HG02763 (cell line): ENCODE results near the gene CCDC92B.
A peak's percentile ranks its signal among the peaks of the same experiment; 100 is the strongest.
"Not testable (repeated sequence)": the region's sequence is repeated elsewhere in the genome, so short reads cannot be mapped to it uniquely, and the experiment has no call there.

Experiments
- ATAC-seq: cut with Tn5 transposase; IDR thresholded peaks from one replicate; pipeline ENCODE4 v1.9.1; 2021; ENCODE audit warnings: mild to moderate bottlenecking, moderate library complexity; ENCODE audit not compliant: unreplicated experiment

The CCDC92B gene

DNA sequence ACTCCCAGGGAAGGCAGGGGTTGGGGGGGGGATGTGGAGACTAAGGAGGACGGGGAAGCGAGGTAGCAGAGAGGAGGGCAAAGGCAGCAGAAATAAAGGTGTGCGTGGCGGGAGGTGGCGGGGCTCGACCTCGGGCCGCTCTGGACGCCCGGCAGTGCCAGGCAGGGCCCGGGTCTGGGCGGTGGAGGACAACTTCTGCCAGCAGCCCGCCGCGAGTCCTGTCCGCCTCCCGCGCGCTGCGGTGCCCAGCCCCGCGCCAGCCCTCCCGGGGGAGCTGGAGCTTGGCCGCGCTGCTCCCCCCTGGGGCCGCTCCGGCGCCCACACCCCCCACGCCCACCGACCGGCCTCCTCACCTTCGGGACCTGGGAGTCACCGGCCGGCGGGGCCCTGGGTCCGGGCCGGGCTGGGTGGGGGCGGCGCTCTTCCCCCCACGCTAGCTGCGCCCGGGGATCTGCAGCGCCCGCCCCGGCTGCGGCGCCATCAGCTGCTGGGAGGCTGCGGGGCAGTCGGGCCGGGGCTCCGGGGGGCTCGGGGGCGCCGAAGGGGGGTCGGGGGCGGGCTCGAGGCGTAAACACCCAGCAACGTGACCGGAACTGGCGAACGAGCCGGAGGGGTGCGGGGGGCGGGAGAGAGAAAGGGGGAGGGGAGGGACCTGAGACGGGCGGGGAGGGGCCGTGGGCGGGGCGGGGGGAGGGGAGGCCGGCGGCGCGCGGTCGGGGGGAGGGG is at the start of gene CCDC92B:
Gene CCDC92B, minus strand, starts transcription at position 595 of the 726 bp plus-strand sequence. CDS start 14,507 bp downstream, outside the sequence.
- ATAC-seq: no peak

DNA sequence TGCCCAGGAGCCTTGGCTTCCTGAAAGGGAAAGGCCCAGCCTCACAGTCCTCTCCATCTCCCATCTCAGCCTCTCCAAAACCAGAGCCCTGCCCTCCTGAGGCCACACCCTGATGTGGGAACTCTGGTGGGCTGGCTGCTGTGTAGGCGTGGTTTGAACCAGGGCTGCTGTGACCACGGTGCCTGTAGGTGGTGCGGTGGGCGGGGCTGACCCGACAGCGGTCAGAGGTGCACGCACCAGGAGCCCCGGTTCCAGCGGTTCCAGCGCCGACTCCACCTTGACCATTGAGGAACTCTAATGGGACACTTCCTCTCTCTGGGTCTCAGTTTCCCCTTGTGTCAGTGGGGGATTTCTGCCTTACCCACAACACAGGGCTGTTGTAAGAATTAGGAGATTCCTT is 49.2 kb upstream of the CCDC92B start:
- ATAC-seq: no peak

DNA sequence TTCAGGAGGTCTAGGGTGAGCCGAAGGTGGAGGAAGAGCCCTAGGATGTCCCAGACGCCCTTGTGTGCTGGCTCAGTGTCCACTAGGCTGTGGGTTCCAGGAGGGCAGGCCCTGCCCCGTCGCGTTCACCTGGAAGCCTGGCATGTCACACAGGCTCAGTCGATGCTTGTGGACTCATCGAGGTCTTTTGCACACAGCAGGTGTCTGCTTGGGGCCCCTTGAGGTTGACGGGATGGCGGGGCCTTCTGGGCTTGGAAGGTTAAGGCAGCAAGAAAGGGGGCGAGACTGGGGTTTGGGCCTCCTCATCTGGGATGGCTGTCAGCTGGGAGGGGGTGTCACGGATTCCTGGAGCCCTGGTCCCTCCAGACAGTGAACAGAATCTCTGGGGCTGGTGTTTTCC is 48.7 kb upstream of the CCDC92B start:
- ATAC-seq: no peak

DNA sequence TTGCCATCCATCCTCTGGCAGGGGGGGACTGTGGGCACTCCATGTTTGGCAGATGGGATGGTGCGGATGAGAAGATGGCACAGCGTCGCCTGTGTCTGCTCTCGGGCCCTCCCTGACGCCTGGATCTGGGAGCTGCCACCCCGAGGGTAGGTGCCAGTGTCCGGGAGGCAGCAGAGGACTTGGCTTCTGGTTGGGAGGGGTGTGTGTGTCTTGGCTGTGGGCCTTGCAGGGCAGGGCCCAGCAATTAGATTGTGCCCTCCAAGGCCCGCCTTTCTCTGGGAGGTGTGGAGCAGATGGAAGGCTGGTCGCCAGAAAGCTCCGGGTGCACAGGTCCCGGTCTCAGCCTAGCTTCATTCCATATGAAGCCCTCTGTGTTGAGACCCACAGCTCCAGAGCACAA is 48.2 kb upstream of the CCDC92B start:
- ATAC-seq: no peak

DNA sequence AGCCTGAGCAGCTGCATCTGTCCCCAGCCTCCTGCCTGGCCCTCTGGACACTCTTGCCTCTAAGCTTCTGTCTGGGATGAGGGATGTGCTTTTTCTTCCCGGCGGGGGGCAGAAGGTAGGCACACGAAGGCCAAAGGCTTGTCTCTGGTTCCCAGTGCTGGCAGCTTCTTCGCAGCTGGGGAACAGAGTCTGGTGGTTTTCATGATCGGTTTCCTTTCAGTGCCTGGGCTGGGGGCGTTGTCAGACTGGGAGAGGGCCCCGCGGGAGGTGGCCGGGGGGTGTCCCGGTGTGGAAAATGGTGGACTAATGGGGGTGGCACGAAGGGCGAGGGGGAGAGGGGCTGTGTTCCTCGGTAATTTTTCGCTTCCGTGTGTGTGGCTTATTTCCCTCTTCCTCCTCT is 47.8 kb upstream of the CCDC92B start:
- no peak for ATAC-seq

DNA sequence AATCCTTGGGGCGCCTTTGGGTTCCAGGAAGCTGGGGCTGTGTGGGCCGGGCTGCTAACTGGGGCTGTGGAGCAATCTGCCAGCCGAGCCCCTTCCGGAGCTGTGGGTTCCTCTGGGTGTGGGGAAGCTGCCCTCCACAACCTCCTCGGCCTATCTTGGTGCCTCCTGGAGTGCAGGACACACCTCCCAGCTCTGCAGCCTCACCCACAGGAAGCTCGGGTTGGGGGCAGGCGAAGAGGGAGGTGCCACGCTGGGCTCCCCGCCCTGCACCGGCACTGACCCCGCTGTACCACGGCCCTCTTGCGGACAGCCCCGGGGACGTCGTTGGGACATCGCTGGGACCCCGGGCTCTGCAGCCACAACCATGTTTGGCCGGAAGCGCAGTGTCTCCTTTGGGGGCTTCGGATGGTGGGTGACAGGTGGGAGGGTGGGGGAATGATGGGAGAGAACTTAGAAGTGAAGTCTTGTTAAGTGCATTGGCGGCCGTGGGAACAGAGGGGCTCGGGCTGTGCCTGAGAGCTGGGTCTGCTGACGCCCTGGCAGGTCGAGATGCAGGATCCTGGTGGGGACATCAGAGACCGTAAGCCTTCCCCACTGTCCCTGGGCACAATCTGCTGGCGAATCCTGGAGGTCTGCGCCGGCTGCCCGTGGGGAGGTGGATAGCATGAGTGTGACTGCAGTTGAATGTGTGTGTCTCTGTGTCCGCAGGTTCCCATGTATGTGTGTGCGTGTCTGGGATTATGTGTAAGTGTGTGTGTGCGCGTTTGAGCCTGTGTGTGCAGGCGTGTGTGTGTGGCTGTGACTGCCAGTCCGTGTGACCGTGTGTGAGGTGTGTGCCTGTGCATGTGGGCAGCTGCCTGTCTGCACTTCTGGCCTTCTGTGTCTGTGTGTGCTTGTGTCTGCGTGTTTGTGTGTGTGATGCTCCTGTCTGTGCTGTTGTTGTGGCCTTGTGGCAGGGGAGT is 47.0 kb upstream of the CCDC92B start, which contains the start of gene RAP1GAP2:
Gene RAP1GAP2, plus strand, starts transcription at position 275 of the 962 bp plus-strand sequence. Its CDS starts 90 bp downstream, at position 365.
- no peak for ATAC-seq

DNA sequence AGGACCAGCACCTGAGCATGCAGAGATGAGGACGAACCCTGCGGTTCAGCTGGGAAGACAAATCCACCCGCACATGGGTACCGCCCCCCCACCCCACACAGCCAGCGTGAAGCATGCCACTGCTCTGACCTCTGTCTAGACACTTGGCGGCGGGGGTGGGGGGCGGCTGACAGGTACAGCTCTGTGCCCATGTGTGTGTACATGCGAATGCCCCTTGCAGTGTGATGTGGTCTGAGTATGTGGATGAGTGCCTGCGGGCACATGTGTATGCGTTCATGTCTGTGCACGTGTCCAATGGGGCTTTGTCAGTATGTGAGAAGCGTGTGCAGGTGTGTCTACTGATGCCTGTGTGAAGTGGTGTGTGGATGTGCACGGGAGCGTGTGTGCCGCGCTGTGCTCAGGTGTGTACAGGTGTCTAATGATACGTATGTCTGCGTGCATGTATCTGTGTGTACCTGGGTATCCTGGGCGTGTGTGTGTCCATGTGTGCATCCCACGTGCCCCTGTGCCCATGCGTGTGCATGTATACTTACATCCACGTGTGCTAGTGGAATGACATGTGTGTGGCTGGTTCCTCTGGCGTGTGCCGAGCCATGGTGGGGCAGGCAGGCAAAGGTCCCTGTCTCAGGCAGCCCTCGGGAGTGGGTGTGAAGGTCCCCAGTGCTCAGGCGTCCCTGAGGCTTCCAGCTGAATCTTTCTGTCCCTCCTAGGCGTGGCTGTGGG is 46.1 kb upstream of the CCDC92B start:
- ATAC-seq: no peak

DNA sequence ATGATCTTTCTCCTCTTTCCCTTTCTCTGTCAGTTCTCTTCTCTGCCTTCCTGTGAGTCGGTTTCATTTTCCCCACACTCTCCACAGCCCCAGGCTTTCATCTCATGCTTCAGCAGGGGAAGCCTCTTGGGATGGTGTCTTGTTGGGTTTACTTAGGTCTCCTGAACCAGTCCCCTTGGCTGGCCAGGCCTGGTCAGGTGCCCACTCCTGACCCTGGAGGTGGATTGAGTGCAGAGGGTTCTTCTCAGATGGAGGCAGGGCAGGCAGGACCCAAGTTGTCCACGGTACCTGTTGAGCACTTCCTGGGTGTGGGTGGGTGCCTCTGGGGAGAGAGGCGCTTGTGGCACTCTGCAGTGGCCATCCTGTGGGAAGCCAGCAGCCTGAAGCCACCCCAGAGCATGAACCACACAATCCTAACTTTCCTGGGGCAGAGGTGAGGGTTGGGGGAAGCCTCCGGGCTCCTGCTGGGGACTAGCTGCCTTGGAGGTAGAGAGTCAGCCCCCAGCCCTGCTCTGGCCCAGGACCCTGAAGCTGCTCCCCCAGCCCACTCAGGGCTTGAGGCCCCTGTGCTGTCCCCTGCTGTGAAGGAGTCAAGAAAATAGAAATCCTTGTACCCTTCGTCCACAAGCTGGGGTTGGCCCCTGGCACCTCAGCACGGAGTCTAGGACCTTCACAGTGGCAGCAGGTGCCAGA is 44.8 kb upstream of the CCDC92B start:
- no peak for ATAC-seq

DNA sequence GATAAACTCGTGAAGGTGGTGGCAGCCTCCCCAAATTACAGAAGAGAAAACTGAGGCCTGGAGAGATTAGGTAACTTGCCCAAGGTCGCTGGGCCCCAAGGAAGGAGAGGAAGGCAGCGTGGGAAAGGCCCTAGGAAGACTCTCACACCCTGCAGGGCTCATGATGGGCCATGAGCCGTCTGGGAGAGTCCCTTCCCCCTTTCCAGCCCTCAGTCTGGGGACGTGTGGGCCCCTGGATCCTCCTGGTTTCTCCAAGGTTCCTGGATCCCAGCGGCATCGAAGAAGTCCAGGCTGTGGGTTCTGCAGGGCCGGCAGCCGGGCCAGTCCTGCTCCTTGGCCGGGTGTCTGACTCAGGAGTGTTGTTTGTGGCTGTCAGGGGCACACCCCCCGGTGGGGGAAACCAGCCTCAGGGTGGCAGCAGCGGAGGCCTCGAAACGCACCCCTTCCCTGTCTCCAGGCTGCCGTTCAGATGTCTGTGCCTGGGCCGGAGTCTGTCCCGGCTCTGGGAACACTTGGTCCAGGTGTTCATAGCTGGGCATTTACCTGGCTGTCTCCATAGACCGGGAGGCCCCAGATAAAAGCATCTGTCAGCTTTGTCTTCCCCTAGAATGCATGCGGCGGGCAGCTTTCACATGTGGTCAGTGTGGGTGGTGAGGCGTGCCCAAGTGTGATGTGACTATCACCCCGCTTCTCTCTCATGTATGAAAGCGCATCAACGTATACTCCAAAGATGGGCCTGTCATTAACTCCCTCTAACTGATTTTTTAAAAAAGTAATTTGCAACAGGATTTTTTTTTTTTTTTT is 43.1 kb upstream of the CCDC92B start:
- ATAC-seq: no peak

DNA sequence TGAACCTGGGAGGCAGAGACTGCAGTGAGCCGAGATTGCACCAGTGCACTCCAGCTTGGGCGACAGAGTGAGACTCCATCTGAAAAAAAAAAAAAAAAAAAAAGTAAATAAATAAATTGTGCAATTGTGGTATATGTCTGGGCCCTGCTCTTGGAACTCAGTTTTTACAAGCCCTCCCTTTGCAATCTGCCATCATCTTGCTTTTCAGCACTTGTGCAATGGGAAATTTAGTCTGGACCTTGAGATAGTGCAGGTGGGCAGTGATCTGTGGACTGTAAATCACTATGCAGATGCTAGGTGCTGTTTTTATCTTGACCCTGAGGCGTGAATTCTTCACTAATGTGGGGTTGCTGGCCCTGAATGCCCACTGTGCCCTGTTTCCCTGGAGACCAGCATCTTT is 40.2 kb upstream of the CCDC92B start:
- no peak for ATAC-seq

DNA sequence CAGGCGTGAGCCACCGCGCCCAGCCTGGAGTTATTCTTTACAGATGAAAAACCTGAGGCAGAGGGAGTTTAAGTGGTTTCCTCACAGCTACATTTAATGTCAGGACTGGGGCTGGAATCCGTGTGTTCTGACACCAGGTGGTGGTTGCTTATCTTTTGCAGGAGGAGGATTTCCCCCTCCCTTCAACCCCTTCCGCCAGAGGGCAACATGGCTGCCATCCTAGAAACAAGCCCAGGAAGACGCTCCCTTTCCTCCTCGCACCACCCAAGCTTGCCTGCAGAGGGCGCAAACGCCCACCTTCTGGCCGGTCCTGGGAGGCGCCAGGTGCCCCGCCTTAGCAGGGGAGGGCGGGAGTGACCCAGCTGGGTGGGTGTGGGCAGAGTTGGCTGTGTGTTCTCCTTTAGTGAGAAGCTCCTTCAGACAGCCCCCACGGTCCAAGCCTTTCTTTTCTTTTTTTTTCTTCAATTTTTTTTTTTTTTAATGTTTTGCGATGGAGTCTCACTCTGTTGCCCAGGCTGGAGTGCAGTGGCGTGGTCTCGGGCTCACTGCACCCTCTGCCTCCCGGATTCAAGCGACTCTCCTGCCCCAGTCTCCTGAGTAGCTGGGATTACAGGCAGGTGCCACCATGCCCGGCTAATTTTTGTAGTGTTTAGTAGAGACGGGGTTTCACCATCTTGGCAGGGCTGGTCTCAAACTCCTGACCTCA is 36.9 kb upstream of the CCDC92B start:
- peak; percentile 70 for ATAC-seq

DNA sequence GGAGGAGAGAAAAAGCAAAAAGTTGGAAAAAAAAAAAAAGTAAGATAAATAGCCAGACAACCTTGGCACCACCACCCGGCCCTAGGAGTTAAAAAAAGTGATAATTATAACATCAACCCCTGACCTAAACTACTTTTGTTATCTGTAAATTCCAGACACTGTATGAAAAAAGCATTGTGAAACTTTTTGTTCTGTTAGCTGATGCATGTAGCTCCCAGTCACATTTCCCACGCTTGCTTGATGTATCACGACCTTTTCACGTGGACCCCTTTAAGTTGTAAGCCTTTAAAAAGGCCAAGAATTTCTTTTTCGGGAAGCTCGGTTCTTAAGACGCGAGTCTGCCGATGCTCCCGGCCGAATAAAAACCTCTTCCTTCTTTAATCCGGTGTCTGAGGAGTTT is 35.9 kb upstream of the CCDC92B start:
- ATAC-seq: not testable (repeated sequence)

DNA sequence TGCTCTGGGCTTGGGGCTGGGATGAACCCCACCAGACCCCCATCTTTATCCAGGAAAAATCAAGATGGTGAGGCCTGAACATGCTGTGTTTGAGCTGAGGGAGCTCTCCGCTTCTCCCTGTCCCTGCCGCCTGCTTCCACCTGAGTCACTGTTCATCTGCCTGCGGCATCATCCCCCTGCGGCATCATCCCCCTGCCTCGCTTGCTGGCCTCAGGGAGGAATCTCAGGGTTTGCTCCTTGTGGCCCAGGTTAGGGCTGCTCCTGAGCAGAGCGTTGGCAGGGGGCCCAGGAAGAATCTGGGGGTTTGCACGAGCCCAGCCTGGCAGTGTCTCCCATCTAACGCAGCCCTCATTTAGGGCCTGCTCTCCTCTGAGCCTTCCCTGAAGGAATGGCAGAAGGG is 35.4 kb upstream of the CCDC92B start:
- no peak for ATAC-seq

DNA sequence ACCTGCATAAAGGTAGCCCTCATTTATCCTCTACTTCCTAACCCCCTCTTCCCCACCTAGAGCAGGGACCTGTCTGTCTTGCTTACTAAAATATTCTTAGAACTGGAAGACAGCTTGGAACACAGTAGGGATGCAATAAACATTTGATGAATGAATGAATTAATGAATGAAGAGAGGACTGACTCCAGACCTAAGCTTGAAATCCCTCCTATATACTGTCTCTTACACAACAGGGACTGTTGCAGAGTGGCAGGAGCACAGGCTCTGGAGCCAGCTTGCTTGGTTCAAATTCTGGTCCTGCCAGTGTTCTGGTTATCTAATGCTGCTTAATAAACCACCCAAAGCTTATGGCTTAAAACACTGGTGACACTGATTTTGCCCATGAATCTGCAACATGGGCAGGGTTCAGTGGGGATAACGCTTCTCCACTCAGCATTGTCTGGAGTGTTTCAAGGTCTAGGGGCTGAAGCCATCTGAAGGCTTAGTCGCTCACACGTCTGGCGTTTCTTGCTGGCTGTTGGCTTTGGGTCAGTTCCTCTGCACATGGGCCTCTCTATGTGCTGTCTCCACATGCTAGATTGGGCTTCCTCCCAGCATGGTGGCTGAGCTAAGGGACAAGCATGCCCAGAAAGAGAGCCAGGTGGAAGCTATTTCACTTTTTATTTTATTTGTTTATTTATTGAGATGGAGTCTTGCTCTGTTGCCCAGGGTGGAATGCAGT is 34.0 kb upstream of the CCDC92B start:
- no peak for ATAC-seq

DNA sequence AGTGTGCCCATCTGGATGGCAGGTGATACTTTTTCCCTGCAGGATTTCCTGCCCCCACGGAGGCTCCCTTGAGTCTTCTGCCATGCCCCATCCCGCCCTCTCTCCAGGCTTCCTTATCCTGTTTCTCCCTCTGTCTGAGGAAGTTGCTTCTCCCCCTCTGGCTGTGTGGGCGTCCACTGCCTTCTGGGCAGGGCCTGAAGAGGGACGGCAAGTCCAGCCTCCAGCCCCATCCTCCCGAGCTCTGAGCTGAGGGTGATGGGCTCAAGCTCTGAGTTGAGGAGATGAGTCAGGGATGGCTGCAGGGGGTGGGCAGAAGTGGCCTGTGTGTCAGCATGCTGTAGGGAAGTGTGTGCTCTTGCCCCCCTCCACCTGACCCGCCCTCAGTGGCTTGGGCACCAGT is 32.6 kb upstream of the CCDC92B start:
- ATAC-seq: no peak

DNA sequence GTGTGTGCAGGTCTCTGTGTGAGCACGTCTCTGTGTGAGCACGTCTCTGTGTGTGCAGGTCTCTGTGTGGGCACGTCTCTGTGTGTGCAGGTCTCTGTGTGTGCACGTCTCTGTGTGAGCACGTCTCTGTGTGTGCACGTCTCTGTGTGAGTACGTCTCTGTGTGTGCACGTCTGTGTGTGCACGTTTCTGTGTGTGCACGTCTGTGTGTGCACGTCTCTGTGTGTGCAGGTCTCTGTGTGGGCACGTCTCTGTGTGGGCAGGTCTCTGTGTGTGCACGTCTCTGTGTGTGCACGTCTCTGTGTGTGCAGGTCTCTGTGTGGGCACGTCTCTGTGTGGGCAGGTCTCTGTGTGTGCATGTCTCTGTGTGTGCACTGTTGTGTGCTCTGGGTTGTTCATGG is 32.1 kb upstream of the CCDC92B start:
- not testable (repeated sequence) for ATAC-seq

DNA sequence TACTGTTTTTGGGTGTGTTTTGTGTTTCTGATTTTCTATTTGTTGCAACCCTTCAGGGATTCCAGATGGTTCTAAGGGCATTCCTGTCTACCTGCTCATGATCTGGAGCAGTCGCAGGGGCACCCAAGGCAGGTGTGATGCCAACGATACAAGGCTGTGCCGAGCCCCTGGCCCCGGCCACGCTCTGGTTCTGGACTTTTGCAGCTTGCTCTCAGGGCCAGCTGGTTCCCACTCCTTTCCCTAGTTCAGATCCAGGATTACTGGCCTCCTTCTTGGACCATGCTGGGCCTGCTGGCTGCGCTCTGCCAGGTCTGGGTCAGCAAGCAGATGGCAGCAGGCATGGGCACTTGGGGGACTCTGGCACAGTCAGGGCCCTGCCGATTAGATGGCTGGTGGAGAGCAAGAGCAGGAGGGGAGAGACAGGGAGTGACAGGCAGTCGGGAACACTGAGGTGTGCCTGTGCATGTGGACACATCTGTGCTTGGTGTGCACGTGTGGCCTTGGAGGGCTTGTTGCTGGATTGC is 31.5 kb upstream of the CCDC92B start:
- no peak for ATAC-seq

DNA sequence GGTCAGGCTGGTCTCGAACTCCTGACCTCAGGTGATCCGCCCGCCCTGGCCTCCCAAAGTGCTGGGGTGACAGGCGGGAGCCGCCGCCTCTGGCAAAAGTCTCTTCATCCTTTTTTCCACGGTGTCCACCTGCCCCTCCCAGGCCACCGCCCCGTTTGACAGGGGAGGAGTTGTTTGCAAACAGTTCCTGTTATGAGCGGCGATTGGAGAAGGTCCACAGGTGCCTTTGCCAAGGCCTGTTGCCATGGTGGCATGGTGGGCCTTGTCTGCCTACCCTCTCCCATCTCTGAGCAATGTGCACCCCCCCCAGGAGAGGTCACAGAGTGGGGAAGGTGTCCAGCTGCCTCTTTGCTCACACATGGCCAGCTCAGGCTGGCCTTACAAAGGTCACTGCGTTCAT is 30.8 kb upstream of the CCDC92B start:
- no peak for ATAC-seq
